Measurements from ENCODE around the gene CLCN1.

GRCh38 chr7:143359771-143360353, 44.0 kb downstream of the CLCN1 start:
- TF ChIP-seq POLR2A (IDR thresholded peaks at IDR 0.05; ENCODE audit: low read depth) (no peak), POLR2AphosphoS5 (IDR thresholded peaks at IDR 0.05) (no peak), EP300 (IDR thresholded peaks at IDR 0.05) (no peak)

Data from esophagus muscularis mucosa (tissue), 3 donors.